ENCODE data around the gene NBPF15.
"Not testable (repeated sequence)": the region's sequence is repeated elsewhere in the genome, so short reads cannot be mapped to it uniquely, and the experiment has no call there.

- not testable (repeated sequence) for TF ChIP-seq CTCF (IDR thresholded peaks at IDR 0.05)
- peak in 1 of 2 donors; percentile 44 for TF ChIP-seq POLR2A (IDR thresholded peaks at IDR 0.05)
Observed at GRCh38 chr1:144461136-144461759, at the start of gene NBPF15.

Measured in adrenal gland (tissue), 5 donors.